Urothelium cell line (cell line): ENCODE measurements around the gene BCAS1.

Experiments
- DNase-seq: peaks from one replicate; pipeline ENCODE4 v3.0.0; 2011; ENCODE audit warnings: low spot score, mixed read lengths
- FAIRE-seq: peaks from 2 replicates; lab custom pipeline; 2011; peaks lifted over from hg19 to GRCh38; lab: Jason Lieb, UNC

The BCAS1 gene

GRCh38 chr20:53915446-53916172 is 154.8 kb downstream of the BCAS1 start:
- FAIRE-seq = no peak

GRCh38 chr20:53914781-53915445 is 155.5 kb downstream of the BCAS1 start:
- no peak for FAIRE-seq
- no peak for DNase-seq

More at GRCh38 chr20:53915446-53916172, 154.8 kb downstream of the BCAS1 start:
- DNase-seq = peak; percentile 95

- FAIRE-seq (no peak), DNase-seq (no peak)
These were observed 156.2 kb downstream of the BCAS1 start for GRCh38 chr20:53914091-53914780.

- FAIRE-seq (no peak), DNase-seq (no peak)
These were observed 159.1 kb downstream of the BCAS1 start for GRCh38 chr20:53911301-53911700.

GRCh38 chr20:53910351-53911002 is 159.9 kb downstream of the BCAS1 start:
- DNase-seq = no peak
- no peak for FAIRE-seq

- no peak for FAIRE-seq
- DNase-seq = no peak
These were observed 162.2 kb downstream of the BCAS1 start for GRCh38 chr20:53907968-53908751.

GRCh38 chr20:53905820-53906191 is 164.6 kb downstream of the BCAS1 start:
- FAIRE-seq = no peak

GRCh38 chr20:53905019-53905819 is 165.2 kb downstream of the BCAS1 start:
- no peak for DNase-seq
- no peak for FAIRE-seq

More at GRCh38 chr20:53905820-53906191, 164.6 kb downstream of the BCAS1 start:
- DNase-seq = no peak

- DNase-seq = no peak
- FAIRE-seq = no peak
These were observed 166.1 kb downstream of the BCAS1 start for GRCh38 chr20:53904261-53904660.

GRCh38 chr20:53903652-53903987 is 166.8 kb downstream of the BCAS1 start:
- FAIRE-seq (no peak), DNase-seq (no peak)

GRCh38 chr20:53902968-53903651 is 167.3 kb downstream of the BCAS1 start:
- DNase-seq = no peak
- no peak for FAIRE-seq

GRCh38 chr20:53901497-53902096 is 168.8 kb downstream of the BCAS1 start:
- FAIRE-seq (no peak), DNase-seq (no peak)

- FAIRE-seq (no peak), DNase-seq (no peak)
These were observed 169.3 kb downstream of the BCAS1 start for GRCh38 chr20:53901064-53901463.

GRCh38 chr20:53900380-53900999 is 169.9 kb downstream of the BCAS1 start:
- DNase-seq (no peak), FAIRE-seq (no peak)

GRCh38 chr20:53899351-53900167 is 170.8 kb downstream of the BCAS1 start:
- peak; percentile 70 for FAIRE-seq
- peak; percentile 93 for DNase-seq

- DNase-seq (no peak), FAIRE-seq (no peak)
These were observed 171.8 kb downstream of the BCAS1 start for GRCh38 chr20:53898556-53898931.

- no peak for FAIRE-seq
- no peak for DNase-seq
These were observed 172.4 kb downstream of the BCAS1 start for GRCh38 chr20:53897884-53898555.
